Liver (tissue), 3 donors: ENCODE measurements around the gene CCDC154.

Experiments used
- CTCF ChIP-seq: fragments of 150-350 bp; IDR thresholded peaks from 2 replicates; pipeline ENCODE4 v1.5.1; 2017; ENCODE audit warnings: improper control_type of control experiment, low read depth, low read length; ENCODE audit not compliant: missing input control
- FOXA2 ChIP-seq: IDR thresholded peaks from 2 replicates; pipeline ENCODE4 v1.6.1; 2016; ENCODE audit warnings: antibody characterized with exemption
- GABPA ChIP-seq, 2 donors: IDR thresholded peaks in 1 of 2; conservative IDR thresholded peaks in 1 of 2; 2 replicates each; pipeline ENCODE4 v1.6.1; 2016; ENCODE audit warnings: antibody characterized with exemption in 2 of 2, mild to moderate bottlenecking in 1 of 2, moderate library complexity in 1 of 2
- MAX ChIP-seq: IDR thresholded peaks from 2 replicates; pipeline ENCODE4 v1.6.1; 2016; ENCODE audit warnings: antibody characterized with exemption
- RAD21 ChIP-seq, 2 donors: IDR thresholded peaks; 2 replicates each; pipeline ENCODE4 v1.6.1; 2016; ENCODE audit warnings: antibody characterized with exemption in 2 of 2, mild to moderate bottlenecking in 2 of 2
- REST ChIP-seq: IDR thresholded peaks from 2 replicates; pipeline ENCODE4 v1.6.1; 2016; ENCODE audit warnings: antibody characterized with exemption, mild to moderate bottlenecking
- RXRA ChIP-seq, 2 donors: IDR thresholded peaks; 2 replicates each; pipeline ENCODE4 v1.6.1; 2017 to 2018; ENCODE audit warnings: antibody characterized with exemption in 2 of 2, mild to moderate bottlenecking in 1 of 2
- SP1 ChIP-seq: IDR thresholded peaks from 2 replicates; pipeline ENCODE4 v1.6.1; 2018; ENCODE audit warnings: antibody characterized with exemption, mild to moderate bottlenecking
- YY1 ChIP-seq: IDR thresholded peaks from 2 replicates; pipeline ENCODE4 v1.6.1; 2016; ENCODE audit warnings: antibody characterized with exemption, mild to moderate bottlenecking
- ZBTB33 ChIP-seq: IDR thresholded peaks from 2 replicates; pipeline ENCODE4 v1.6.1; 2016; ENCODE audit warnings: antibody characterized with exemption
- donor health status: healthy.
- donor health status: healthy.

GRCh38 chr16:1414532-1415260, 29.7 kb downstream of the CCDC154 start, which contains the start of gene UNKL:
- TF ChIP-seq MAX (no peak), CTCF (no peak), GABPA (IDR thresholded peaks at IDR 0.05 in 1 of 2, conservative IDR thresholded peaks at IDR 0.05 in 1 of 2) (no peak), ZBTB33 (no peak), RXRA (IDR thresholded peaks at IDR 0.05) (no peak), REST (no peak), YY1 (no peak), SP1 (no peak), RAD21 (IDR thresholded peaks at IDR 0.05) (no peak), FOXA2 (no peak)
